ENCODE data around the gene TMUB1.

The TMUB1 gene

GRCh38 chr7:151101621-151102396 lies 18.5 kb upstream of the TMUB1 start:
- TF ChIP-seq, protein P1, sequence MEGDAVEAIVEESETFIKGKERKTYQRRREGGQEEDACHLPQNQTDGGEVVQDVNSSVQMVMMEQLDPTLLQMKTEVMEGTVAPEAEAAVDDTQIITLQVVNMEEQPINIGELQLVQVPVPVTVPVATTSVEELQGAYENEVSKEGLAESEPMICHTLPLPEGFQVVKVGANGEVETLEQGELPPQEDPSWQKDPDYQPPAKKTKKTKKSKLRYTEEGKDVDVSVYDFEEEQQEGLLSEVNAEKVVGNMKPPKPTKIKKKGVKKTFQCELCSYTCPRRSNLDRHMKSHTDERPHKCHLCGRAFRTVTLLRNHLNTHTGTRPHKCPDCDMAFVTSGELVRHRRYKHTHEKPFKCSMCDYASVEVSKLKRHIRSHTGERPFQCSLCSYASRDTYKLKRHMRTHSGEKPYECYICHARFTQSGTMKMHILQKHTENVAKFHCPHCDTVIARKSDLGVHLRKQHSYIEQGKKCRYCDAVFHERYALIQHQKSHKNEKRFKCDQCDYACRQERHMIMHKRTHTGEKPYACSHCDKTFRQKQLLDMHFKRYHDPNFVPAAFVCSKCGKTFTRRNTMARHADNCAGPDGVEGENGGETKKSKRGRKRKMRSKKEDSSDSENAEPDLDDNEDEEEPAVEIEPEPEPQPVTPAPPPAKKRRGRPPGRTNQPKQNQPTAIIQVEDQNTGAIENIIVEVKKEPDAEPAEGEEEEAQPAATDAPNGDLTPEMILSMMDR (IDR thresholded peaks at IDR 0.05; ENCODE audit: insufficient read depth, low read length, missing control alignments): no peak
- CTCF ChIA-PET: interaction anchor here (2.2 to 16.7 kb wide), 3 partner anchors 10 to 84 kb away, joined by 12 to 347 read pairs (median 52); partner anchors contain the start of genes AGAP3, FASTK and TMUB1
- H3K4me3 ChIP-seq (ENCODE audit: low read depth, low read length): no peak overlapping the region
- POLR2A ChIA-PET: interaction anchor here (0.7 kb wide), 1 partner anchor 65 kb away, joined by 7 read pairs; no protein-coding TSS in a partner anchor
- no peak for DNase-seq (ENCODE audit: low read depth, low spot score)

DNA sequence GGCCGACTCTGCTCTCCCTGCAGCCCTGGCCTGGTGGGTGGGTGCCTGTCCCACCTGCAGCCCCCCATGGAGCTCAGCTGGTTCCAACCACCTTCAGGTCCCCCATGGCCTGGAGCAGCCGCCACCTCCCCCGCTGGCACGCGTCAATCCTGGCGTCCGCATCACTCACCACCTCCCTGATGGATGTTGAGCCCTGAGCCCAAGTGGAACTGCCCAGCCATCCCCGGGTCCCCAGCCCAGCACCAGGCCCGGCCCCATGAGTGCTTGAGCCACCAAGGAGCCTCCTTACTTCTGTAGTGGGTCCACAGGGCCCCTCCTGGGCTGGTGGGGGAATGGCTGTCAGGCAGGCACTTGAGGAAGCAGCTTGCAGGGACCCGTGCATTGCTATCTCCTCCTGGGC lies 17.6 kb upstream of the TMUB1 start:
- CTCF ChIA-PET: interaction anchor here (1.0 to 5.6 kb wide), 3 partner anchors 10 to 13 kb away, joined by 3 to 52 read pairs (median 4); no protein-coding TSS in a partner anchor
- TF ChIP-seq, protein P1 (IDR thresholded peaks at IDR 0.05; ENCODE audit: insufficient read depth, low read length, missing control alignments): no peak
- no peak for DNase-seq (ENCODE audit: low read depth, low spot score)
- POLR2A ChIA-PET: no interaction called here
- H3K4me3 ChIP-seq (ENCODE audit: low read depth, low read length): no peak overlapping the region

GRCh38 chr7:151099486-151100211 lies 16.4 kb upstream of the TMUB1 start:
- POLR2A ChIA-PET: no interaction called here
- TF ChIP-seq, protein P1 (IDR thresholded peaks at IDR 0.05; ENCODE audit: insufficient read depth, low read length, missing control alignments): no peak
- CTCF ChIA-PET: interaction anchor here (1.2 to 5.6 kb wide), 2 partner anchors 12 kb away, joined by 3 to 52 read pairs; no protein-coding TSS in a partner anchor
- H3K4me3 ChIP-seq (ENCODE audit: low read depth, low read length): no peak overlapping the region
- DNase-seq (ENCODE audit: low read depth, low spot score): no peak

DNA sequence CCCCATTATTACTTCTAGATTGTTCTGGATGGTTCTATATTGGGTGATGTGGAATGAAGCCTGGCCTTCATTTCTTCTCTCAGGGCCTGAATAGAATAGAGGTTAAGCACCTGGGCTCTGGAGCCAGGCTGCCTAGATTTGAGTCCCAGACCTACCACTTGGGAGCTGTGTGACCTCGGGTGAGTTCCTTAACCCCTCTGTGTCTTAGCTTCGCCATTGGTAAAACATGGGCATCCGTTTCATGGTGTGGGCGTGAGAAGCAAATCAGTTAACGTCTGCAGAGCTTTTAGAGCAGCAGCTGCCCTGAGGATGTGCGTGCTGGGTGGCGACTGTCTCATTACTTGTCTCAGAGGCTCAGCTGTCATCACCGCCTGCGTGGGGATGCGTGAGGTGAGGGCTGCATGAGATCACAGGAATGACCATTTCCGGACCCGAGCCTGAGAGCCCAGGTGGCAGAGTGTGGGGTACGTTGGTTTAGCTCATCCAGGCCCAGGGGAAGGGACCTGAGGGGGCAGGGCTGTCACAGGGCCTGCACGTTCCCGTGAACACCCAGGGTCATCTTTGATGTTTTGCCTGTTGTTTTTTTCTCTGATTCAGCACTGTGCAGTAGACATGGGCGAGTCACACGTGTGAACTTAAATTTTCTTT lies 12.7 kb upstream of the TMUB1 start:
- POLR2A ChIA-PET: interaction anchor here (0.6 kb wide), 1 partner anchor 17 kb away, joined by 3 read pairs; no protein-coding TSS in a partner anchor
- DNase-seq (ENCODE audit: low read depth, low spot score): no peak
- CTCF ChIA-PET: interaction anchor here (1.1 to 19.2 kb wide), 2 partner anchors 9 to 14 kb away, joined by 4 to 347 read pairs; partner anchors contain the start of gene AGAP3
- TF ChIP-seq, protein P1 (IDR thresholded peaks at IDR 0.05; ENCODE audit: insufficient read depth, low read length, missing control alignments): no peak
- H3K4me3 ChIP-seq (ENCODE audit: low read depth, low read length): no peak overlapping the region

DNA sequence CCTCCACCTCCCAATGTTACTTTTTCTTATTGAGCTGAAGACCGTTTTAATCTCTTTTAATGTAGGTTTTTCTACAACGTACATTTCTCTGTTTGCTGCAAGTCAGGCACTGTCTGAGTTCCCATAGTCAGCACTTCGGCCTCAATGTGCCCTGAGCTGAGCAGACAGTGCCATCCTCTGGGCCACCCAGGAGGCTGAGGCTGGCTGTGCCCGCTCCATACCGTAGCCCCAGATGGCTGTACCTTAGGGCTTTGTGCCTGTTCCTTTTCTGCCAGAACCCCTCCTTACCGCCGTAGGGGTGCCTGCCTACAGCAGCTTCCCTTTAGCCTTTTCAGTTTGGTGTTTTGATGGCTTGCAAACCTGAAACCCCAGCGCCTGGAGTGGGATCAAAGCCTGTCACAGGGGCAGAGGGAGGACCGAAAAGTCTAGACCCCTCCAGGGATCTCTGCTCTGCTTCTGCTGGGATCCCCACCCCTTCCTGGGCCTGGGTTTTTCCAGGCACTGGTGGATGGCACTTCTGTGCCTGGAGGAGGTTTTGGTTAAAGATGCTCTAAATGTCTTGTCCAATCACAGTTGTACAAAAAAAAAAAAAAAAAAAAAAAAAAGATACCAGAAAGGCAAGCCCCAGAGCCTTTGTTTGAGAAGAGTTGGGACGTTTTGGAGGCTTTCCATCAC lies 12.0 kb upstream of the TMUB1 start:
- H3K4me3 ChIP-seq (ENCODE audit: low read depth, low read length): no peak overlapping the region
- DNase-seq (ENCODE audit: low read depth, low spot score): no peak
- ChIA-PET POLR2A (interaction anchor here (0.6 kb wide), 1 partner anchor 18 kb away, joined by 3 read pairs; no protein-coding TSS in a partner anchor), CTCF (interaction anchor here (19.2 kb wide), 1 partner anchor 15 kb away, joined by 347 read pairs; no protein-coding TSS in a partner anchor)
- TF ChIP-seq, protein P1 (IDR thresholded peaks at IDR 0.05; ENCODE audit: insufficient read depth, low read length, missing control alignments): no peak

Measured in AG04449 (cell line).